ENCODE results near the gene CYTIP.
"Not testable (repeated sequence)": the region's sequence is repeated elsewhere in the genome, so short reads cannot be mapped to it uniquely, and the experiment has no call there.

The CYTIP gene

DNA sequence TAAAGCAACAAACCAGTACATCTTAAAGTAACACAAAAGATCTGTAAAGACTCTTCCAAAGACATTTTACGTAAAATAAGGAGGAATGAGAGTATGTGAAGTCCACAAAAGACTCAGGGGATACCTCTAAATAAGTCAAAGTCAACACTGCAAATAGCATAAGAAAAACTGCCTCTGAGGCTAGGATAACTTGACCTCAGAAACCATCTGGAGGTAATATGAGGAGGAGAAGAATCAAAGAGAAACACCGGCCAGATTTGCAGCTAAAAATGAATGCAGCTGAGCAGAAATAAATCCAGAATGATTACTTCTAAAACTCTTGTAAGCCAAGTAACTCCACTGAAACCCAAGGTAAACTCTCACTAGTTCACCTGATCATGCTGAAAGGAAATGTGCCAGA, 66.0 kb downstream of the CYTIP start:
- Histone ChIP-seq H3K79me2 (no peaks in the 10 kb centered on the region), H3K9me3 (ENCODE audit: control insufficient read depth, low read length) (no peaks in the 10 kb centered on the region), H3K9ac (no peak overlapping the region), H3K27ac (no peak overlapping the region), H2AFZ (no peak overlapping the region), H3K4me1 (no peaks in the 10 kb centered on the region), H3K4me3 (ENCODE audit: low read depth, low read length) (no peak overlapping the region), H3K36me3 (ENCODE audit: control insufficient read depth, insufficient read depth, low read length) (no peaks in the 10 kb centered on the region), H3K4me2 (ENCODE audit: low read length) (no peak overlapping the region), H3K27me3 (ENCODE audit: control insufficient read depth, insufficient read depth, low read length) (no peaks in the 10 kb centered on the region)
- TF ChIP-seq, protein P1, sequence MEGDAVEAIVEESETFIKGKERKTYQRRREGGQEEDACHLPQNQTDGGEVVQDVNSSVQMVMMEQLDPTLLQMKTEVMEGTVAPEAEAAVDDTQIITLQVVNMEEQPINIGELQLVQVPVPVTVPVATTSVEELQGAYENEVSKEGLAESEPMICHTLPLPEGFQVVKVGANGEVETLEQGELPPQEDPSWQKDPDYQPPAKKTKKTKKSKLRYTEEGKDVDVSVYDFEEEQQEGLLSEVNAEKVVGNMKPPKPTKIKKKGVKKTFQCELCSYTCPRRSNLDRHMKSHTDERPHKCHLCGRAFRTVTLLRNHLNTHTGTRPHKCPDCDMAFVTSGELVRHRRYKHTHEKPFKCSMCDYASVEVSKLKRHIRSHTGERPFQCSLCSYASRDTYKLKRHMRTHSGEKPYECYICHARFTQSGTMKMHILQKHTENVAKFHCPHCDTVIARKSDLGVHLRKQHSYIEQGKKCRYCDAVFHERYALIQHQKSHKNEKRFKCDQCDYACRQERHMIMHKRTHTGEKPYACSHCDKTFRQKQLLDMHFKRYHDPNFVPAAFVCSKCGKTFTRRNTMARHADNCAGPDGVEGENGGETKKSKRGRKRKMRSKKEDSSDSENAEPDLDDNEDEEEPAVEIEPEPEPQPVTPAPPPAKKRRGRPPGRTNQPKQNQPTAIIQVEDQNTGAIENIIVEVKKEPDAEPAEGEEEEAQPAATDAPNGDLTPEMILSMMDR (IDR thresholded peaks at IDR 0.05): no peak

DNA sequence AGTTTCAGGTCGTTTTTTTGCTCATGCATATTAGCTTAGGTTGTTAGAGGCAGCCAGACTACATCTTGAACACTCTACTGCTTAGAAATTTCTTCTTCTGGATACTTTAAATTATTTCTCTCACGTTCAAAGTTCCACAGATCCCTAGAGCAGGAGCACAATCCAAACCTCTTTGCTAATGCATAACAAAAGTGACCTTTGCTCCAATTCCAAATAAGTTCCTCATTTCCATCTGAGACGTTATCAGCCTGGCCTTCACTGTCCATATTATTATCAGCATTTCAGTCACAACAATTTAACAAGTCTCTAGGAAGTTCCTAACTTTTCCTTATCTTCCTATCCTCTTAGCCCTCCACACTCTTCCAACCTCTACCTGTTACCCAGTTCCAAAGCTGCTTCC, 67.8 kb downstream of the CYTIP start:
- Histone ChIP-seq H3K4me3 (ENCODE audit: low read depth, low read length) (no peak overlapping the region), H3K9me3 (ENCODE audit: control insufficient read depth, low read length) (no peaks in the 10 kb centered on the region), H2AFZ (no peak overlapping the region), H3K9ac (no peak overlapping the region), H3K4me2 (ENCODE audit: low read length) (no peak overlapping the region), H3K27ac (no peak overlapping the region), H3K79me2 (no peaks in the 10 kb centered on the region), H3K36me3 (ENCODE audit: control insufficient read depth, insufficient read depth, low read length) (no peaks in the 10 kb centered on the region), H3K27me3 (ENCODE audit: control insufficient read depth, insufficient read depth, low read length) (no peaks in the 10 kb centered on the region), H3K4me1 (no peaks in the 10 kb centered on the region)
- TF ChIP-seq, protein P1 (IDR thresholded peaks at IDR 0.05): no peak

DNA sequence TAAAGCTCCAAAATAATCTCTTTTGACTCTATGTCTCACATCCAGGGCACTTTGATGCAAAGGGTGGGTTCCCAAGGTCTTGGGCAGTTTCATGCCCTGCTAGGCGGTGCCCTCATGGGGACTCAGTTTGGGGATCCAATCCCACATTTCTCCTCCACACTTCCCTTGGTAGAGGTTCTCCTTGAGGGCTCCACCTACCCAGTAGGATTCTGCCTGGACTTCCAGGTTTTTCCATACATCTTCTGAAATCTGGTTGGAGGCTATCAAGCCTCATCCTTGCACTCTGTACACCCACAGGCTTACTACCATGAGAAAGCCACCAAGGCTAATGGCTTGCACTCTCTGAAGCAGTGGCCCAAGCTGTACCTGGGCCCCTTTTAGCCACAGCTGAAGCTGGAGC, 68.5 kb downstream of the CYTIP start:
- Histone ChIP-seq H3K9me3 (ENCODE audit: control insufficient read depth, low read length) (no peaks in the 10 kb centered on the region), H3K79me2 (no peaks in the 10 kb centered on the region), H3K4me1 (no peaks in the 10 kb centered on the region), H3K4me3 (ENCODE audit: low read depth, low read length) (no peak overlapping the region), H3K27ac (no peak overlapping the region), H3K27me3 (ENCODE audit: control insufficient read depth, insufficient read depth, low read length) (no peaks in the 10 kb centered on the region), H3K4me2 (ENCODE audit: low read length) (no peak overlapping the region), H3K9ac (no peak overlapping the region), H2AFZ (no peak overlapping the region), H3K36me3 (ENCODE audit: control insufficient read depth, insufficient read depth, low read length) (no peaks in the 10 kb centered on the region)
- TF ChIP-seq, protein P1 (IDR thresholded peaks at IDR 0.05): no peak

DNA sequence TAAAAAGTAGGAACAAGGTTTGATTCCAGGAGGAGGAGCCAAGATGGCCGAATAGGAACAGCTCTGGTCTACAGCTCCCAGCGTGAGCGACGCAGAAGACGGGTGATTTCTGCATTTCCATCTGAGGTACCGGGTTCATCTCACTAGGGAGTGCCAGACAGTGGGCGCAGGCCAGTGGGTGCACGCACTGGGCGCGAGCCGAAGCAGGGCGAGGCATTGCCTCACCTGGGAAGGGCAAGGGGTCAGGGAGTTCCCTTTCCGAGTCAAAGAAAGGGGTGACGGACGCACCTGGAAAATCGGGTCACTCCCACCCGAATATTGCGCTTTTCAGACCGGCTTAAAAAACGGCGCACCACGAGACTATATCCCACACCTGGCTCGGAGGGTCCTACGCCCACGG, 75.4 kb downstream of the CYTIP start:
- not testable (repeated sequence) for H3K27ac ChIP-seq; H3K4me1 ChIP-seq; H3K36me3 ChIP-seq (ENCODE audit: control insufficient read depth, insufficient read depth, low read length); H3K9me3 ChIP-seq (ENCODE audit: control insufficient read depth, low read length); H2AFZ ChIP-seq; H3K9ac ChIP-seq; H3K27me3 ChIP-seq (ENCODE audit: control insufficient read depth, insufficient read depth, low read length); H3K4me2 ChIP-seq (ENCODE audit: low read length); H3K4me3 ChIP-seq (ENCODE audit: low read depth, low read length); H3K79me2 ChIP-seq

DNA sequence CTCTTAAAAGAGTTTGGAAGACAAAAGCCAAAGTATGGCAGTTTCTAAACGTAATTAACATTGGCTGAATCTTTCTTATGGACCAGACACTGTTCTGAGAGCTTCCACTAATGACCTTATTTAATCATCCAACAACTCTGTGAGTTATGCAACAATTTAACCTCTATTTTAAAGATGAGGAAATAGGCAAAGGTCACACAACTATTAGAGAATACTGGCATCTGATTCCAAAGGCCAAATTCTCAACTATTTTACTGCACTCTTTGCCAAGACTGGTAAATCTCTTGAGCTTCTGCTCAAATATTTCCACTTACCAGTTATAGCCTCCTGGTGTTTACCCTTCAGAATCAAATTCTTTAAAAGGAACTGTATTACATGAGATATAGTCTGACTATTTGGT, 76.2 kb downstream of the CYTIP start:
- Histone ChIP-seq H2AFZ (no peak overlapping the region), H3K4me2 (ENCODE audit: low read length) (no peak overlapping the region), H3K36me3 (ENCODE audit: control insufficient read depth, insufficient read depth, low read length) (no peaks in the 10 kb centered on the region), H3K4me3 (ENCODE audit: low read depth, low read length) (no peak overlapping the region), H3K27ac (no peak overlapping the region), H3K9me3 (ENCODE audit: control insufficient read depth, low read length) (no peaks in the 10 kb centered on the region), H3K79me2 (no peaks in the 10 kb centered on the region), H3K4me1 (no peaks in the 10 kb centered on the region), H3K9ac (no peak overlapping the region), H3K27me3 (ENCODE audit: control insufficient read depth, insufficient read depth, low read length) (no peaks in the 10 kb centered on the region)
- TF ChIP-seq, protein P1 (IDR thresholded peaks at IDR 0.05): no peak

Data from parathyroid adenoma (tissue), 2 donors.